K562 (cell line): ENCODE measurements around the gene PLCB3. TPM values are rescaled to one million over a fixed set of nuclear protein-coding genes. Genes with fewer than 3 reads are reported as not detected.

Source experiments
- BDP1 ChIP-seq: IDR thresholded peaks from 3 replicates; pipeline ENCODE4 v1.6.1; 2011; ENCODE audit not compliant: insufficient read length, insufficient read depth
- E2F3 ChIP-seq: fragments of 250-450 bp; sonication (Bioruptor Pico); IDR thresholded peaks from 2 replicates; pipeline ENCODE4 v1.4.0; 2020; ENCODE audit warnings: mild to moderate bottlenecking
- HCFC1 ChIP-seq: IDR thresholded peaks from 2 replicates; pipeline ENCODE4 v1.6.1; 2012; ENCODE audit warnings: low read depth, low read length, improper control_type of control experiment
- HOXB6 ChIP-seq: fragments of 250-450 bp; sonication (Bioruptor Pico); IDR thresholded peaks from 2 replicates; pipeline ENCODE4 v1.5.1; 2022; ENCODE audit warnings: mild to moderate bottlenecking, borderline replicate concordance
- KHSRP ChIP-seq: fragments of 450-650 bp; IDR thresholded peaks from 2 replicates; pipeline ENCODE4 v1.6.1; 2017
- NBN ChIP-seq: fragments of 450-650 bp; IDR thresholded peaks from 2 replicates; pipeline ENCODE4 v1.6.1; 2016; ENCODE audit warnings: low read depth, mild to moderate bottlenecking
- POLR2B ChIP-seq: fragments of 450-650 bp; IDR thresholded peaks from 2 replicates; pipeline ENCODE4 v1.6.1; 2018; ENCODE audit warnings: low read depth; ENCODE audit not compliant: partially characterized antibody
- SAFB ChIP-seq: fragments of 200-400 bp; formaldehyde crosslinking; IDR thresholded peaks from 2 replicates; pipeline ENCODE4 v1.6.1; 2017; ENCODE audit warnings: low read depth, low read length, borderline replicate concordance
- SMARCC2 ChIP-seq: fragments of 450-650 bp; IDR thresholded peaks from 2 replicates; pipeline ENCODE4 v1.6.1; 2017; ENCODE audit warnings: antibody characterized with exemption, moderate library complexity, mild to moderate bottlenecking, low read depth
- SNIP1 ChIP-seq: fragments of 450-650 bp; IDR thresholded peaks from 2 replicates; pipeline ENCODE4 v1.7.1; 2017; ENCODE audit warnings: low read depth, mild to moderate bottlenecking
- SOX6 ChIP-seq: fragments of 450-650 bp; IDR thresholded peaks from 2 replicates; pipeline ENCODE4 v1.6.1; 2014; ENCODE audit warnings: mild to moderate bottlenecking
- TAL1 ChIP-seq: fragments of 450-650 bp; IDR thresholded peaks from 2 replicates; pipeline ENCODE4 v1.6.1; 2016; ENCODE audit warnings: mild to moderate bottlenecking
- TARDBP ChIP-seq: fragments of 450-650 bp; IDR thresholded peaks from 2 replicates; pipeline ENCODE4 v1.6.1; 2016
- TBP ChIP-seq: optimal IDR thresholded peaks from 2 replicates; pipeline ENCODE3; 2011; ENCODE audit warnings: low read depth, low read length, improper control_type of control experiment
- polyA plus RNA-seq, 8 experiments: library from polyadenylated mRNA; depleted of rRNA in 4 of 8; stranded (reverse) in 5 of 8; unstranded in 3 of 8; fragments of >200 nt; fragmentation: Nextera tagmentation in 2 of 8; fragmentation: Illumina TruSeq in 1 of 8; extraction: Ambion mirVana in 2 of 8; extraction: Trizol in 1 of 8; gene quantifications; 2 replicates each; pipeline versions ENCODE4 v1.2.1 to v1.2.3, GENCODE V29; 2011 to 2014; ENCODE audit warnings: inconsistent platforms in 1 of 8, missing spikeins in 1 of 8
- total RNA-seq, 7 experiments: library from RNA; depleted of rRNA in 6 of 7; stranded (reverse); fragments of >200 nt in 6 of 7; fragmentation: Illumina TruSeq in 2 of 7; extraction: Trizol in 2 of 7; gene quantifications; 2 replicates each; pipeline versions ENCODE4 v1.2.1 to v1.2.3, GENCODE V29; 2011 to 2021; ENCODE audit warnings: low replicate concordance in 1 of 7
- TF ChIP-seq, protein P1 (sequence below): fragments of 450-650 bp; IDR thresholded peaks from 2 replicates; pipeline ENCODE4 v1.6.1; 2016; ENCODE audit warnings: low read depth
- TF ChIP-seq, protein P2 (sequence below): fragments of 250-450 bp; sonication (Bioruptor Pico); IDR thresholded peaks from 2 replicates; pipeline ENCODE4 v1.8.0; 2021; ENCODE audit warnings: moderate library complexity, mild to moderate bottlenecking, inconsistent platforms
- TF ChIP-seq, protein P3 (sequence below): fragments of 250-450 bp; sonication (Bioruptor Pico); IDR thresholded peaks from 2 replicates; pipeline ENCODE4 v1.5.0; 2020; ENCODE audit warnings: mild to moderate bottlenecking, borderline replicate concordance
- TF ChIP-seq, protein P4 (sequence below): sonication (generic); formaldehyde crosslinking; IDR thresholded peaks from 2 replicates; pipeline ENCODE4 v1.8.0; 2022; ENCODE audit warnings: missing genetic modification reagents, mild to moderate bottlenecking, borderline replicate concordance

The PLCB3 gene
- total and polyA plus RNA-seq, 9 of the 15 experiments (the other 6 are each of a cell fraction or from before 2014, with no cell fraction given): 0.31 to 44.8 (median 14.6) TPM

DNA sequence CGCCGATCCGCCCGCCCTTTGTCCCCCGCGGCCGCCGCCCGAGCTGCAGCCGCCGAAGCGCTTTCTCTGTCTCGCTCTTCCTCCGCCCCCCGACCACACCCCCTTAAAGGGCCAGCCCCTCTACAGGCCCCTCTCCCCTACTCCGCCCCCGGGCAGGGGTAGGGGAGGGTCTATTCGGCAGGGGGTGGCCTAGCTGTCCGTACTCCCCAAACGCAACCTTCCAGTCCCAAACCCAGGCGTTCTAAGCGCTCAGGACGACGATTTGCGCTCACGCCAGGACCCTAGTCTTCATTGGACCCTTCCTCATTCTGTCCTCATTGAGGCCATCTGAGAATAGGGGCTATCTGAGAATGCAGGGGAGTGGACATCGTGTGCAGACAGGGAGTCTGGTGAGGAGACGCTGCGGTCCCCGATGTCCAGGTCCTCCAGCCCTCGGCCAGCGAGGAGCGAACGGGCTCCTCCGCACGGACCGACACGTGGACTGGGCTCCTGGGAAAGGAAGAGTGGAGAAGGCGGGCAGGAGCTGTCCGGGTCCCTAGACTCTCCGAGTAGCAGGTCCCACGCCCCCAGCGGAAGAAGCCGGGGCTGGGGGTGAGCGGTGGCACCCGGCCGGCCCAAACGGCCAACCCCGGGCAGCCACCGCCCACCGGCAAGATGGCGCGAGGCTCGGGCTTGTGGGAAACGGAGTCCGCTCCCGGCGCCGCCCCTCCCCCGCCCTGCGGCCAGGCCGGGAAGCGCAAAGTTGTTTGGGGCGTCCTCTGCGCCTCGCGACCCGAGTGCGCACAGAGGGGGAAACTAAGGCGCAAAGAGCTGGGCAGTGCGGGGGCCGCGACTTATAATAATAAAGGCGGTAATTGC, 4.2 kb upstream of the PLCB3 start, which contains the start of gene PPP1R14B (continued):
- TF ChIP-seq, protein P1, sequence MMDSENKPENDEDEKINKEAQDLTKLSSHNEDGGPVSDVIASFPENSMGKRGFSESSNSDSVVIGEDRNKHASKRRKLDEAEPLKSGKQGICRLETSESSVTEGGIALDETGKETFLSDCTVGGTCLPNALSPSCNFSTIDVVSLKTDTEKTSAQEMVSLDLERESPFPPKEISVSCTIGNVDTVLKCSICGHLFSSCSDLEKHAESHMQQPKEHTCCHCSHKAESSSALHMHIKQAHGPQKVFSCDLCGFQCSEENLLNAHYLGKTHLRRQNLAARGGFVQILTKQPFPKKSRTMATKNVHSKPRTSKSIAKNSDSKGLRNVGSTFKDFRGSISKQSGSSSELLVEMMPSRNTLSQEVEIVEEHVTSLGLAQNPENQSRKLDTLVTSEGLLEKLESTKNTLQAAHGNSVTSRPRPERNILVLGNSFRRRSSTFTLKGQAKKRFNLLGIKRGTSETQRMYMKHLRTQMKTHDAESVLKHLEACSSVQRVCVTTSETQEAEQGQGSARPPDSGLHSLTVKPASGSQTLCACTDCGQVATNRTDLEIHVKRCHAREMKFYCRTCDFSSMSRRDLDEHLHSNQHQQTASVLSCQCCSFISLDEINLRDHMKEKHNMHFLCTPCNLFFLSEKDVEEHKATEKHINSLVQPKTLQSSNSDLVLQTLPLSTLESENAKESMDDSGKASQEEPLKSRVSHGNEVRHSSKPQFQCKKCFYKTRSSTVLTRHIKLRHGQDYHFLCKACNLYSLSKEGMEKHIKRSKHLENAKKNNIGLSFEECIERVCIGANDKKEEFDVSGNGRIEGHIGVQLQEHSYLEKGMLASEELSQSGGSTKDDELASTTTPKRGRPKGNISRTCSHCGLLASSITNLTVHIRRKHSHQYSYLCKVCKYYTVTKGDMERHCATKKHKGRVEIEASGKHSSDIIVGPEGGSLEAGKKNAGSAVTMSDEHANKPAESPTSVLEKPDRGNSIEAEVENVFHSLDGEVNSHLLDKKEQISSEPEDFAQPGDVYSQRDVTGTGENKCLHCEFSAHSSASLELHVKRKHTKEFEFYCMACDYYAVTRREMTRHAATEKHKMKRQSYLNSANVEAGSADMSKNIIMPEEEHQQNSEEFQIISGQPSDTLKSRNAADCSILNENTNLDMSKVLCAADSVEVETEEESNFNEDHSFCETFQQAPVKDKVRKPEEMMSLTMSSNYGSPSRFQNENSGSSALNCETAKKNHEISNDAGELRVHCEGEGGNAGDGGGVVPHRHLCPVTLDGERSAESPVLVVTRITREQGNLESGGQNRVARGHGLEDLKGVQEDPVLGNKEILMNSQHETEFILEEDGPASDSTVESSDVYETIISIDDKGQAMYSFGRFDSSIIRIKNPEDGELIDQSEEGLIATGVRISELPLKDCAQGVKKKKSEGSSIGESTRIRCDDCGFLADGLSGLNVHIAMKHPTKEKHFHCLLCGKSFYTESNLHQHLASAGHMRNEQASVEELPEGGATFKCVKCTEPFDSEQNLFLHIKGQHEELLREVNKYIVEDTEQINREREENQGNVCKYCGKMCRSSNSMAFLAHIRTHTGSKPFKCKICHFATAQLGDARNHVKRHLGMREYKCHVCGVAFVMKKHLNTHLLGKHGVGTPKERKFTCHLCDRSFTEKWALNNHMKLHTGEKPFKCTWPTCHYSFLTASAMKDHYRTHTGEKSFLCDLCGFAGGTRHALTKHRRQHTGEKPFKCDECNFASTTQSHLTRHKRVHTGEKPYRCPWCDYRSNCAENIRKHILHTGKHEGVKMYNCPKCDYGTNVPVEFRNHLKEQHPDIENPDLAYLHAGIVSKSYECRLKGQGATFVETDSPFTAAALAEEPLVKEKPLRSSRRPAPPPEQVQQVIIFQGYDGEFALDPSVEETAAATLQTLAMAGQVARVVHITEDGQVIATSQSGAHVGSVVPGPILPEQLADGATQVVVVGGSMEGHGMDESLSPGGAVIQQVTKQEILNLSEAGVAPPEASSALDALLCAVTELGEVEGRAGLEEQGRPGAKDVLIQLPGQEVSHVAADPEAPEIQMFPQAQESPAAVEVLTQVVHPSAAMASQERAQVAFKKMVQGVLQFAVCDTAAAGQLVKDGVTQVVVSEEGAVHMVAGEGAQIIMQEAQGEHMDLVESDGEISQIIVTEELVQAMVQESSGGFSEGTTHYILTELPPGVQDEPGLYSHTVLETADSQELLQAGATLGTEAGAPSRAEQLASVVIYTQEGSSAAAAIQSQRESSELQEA: no peak
- TF ChIP-seq, protein P2, sequence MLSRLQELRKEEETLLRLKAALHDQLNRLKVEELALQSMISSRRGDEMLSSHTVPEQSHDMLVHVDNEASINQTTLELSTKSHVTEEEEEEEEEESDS (CRISPR knock-in tag): no peak
- peak; percentile 34; the same call in 1 of the 2 replicates for TF ChIP-seq SNIP1
- TF ChIP-seq HOXB6 (CRISPR knock-in tag): no peak
- no peak for TF ChIP-seq BDP1
- TF ChIP-seq, protein P3, sequence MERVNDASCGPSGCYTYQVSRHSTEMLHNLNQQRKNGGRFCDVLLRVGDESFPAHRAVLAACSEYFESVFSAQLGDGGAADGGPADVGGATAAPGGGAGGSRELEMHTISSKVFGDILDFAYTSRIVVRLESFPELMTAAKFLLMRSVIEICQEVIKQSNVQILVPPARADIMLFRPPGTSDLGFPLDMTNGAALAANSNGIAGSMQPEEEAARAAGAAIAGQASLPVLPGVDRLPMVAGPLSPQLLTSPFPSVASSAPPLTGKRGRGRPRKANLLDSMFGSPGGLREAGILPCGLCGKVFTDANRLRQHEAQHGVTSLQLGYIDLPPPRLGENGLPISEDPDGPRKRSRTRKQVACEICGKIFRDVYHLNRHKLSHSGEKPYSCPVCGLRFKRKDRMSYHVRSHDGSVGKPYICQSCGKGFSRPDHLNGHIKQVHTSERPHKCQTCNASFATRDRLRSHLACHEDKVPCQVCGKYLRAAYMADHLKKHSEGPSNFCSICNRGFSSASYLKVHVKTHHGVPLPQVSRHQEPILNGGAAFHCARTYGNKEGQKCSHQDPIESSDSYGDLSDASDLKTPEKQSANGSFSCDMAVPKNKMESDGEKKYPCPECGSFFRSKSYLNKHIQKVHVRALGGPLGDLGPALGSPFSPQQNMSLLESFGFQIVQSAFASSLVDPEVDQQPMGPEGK (CRISPR knock-in tag): no peak
- no peak for TF ChIP-seq E2F3 (CRISPR knock-in tag)
- peak; percentile 63; the same call in 1 of the 2 replicates for TF ChIP-seq TARDBP
- peak; percentile 70 for TF ChIP-seq TBP
- peak; percentile 77 for TF ChIP-seq POLR2B
- TF ChIP-seq SMARCC2: no peak
- TF ChIP-seq HCFC1: peak; percentile 95
- TF ChIP-seq SOX6: 0 out of 2 replicates have a peak, but pooled peaks have one; percentile 8
- no peak for TF ChIP-seq TAL1
- TF ChIP-seq SAFB: no peak
- no peak for TF ChIP-seq KHSRP
- TF ChIP-seq, protein P4, sequence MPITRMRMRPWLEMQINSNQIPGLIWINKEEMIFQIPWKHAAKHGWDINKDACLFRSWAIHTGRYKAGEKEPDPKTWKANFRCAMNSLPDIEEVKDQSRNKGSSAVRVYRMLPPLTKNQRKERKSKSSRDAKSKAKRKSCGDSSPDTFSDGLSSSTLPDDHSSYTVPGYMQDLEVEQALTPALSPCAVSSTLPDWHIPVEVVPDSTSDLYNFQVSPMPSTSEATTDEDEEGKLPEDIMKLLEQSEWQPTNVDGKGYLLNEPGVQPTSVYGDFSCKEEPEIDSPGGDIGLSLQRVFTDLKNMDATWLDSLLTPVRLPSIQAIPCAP (CRISPR knock-in tag): no peak
- TF ChIP-seq NBN: no peak
